22Rv1 (cell line): ENCODE data around the gene PSORS1C2.

Experiments
- CTCF ChIP-seq: fragments of 450-650 bp; IDR thresholded peaks from 2 replicates; pipeline ENCODE4 v1.5.1; 2017; ENCODE audit warnings: mild to moderate bottlenecking
- ZFX ChIP-seq: fragments of 450-650 bp; IDR thresholded peaks from 2 replicates; pipeline ENCODE4 v1.6.1; 2017; ENCODE audit warnings: antibody characterized with exemption, borderline replicate concordance

DNA sequence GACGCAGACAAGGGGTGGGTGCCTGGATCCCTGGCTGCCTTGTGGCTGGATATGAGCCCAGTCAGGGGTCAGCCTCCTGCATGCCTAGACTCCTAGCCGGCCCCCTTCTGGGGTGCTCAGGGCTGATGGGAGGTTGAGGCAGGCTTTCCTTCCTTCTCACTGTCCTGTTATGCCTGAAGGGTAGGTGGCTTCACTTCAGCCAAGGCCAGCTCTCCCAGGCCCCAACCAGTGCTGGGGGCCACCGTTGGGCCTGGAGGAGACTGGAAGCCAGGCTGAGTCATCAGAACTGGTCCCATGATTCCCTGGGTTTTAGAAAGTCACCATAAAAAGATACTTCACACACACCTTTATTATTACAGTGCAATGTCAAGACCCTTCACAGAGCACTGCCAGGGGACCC is 34.5 kb upstream of the PSORS1C2 start:
- TF ChIP-seq CTCF (no peak), ZFX (no peak)
